IMR-90 (cell line): Measurements from ENCODE around the gene ZBTB8OS. TPM values are rescaled to one million over a fixed set of nuclear protein-coding genes. Genes with fewer than 3 reads are reported as not detected.

ENCODE experiments used
- ATAC-seq: fragments of 200-7000 bp; cut with Tn5 transposase; 2 replicates; pipeline ENCODE4 v1.9.1; 2020; ENCODE audit warnings: low read depth, mild to moderate bottlenecking, moderate library complexity
- BruUV-seq: library from RNA; stranded (reverse); fragments of 400-500 nt; replicated peaks from 2 replicates; lab custom pipeline; 2021; lab: Mats Ljungman, UMichigan
- CTCF ChIA-PET: fragments of 300-600 bp; formaldehyde crosslinking; extraction: SDS; loops from one replicate; lab custom pipeline; 2021; ENCODE audit warnings: antibody characterized with exemption; lab: Yijun Ruan, JAX
- POLR2A ChIA-PET: fragments of 300-600 bp; sonication (Branson Sonifier 250); formaldehyde crosslinking; loops from one replicate; lab custom pipeline; 2022; ENCODE audit warnings: antibody characterized with exemption; ENCODE audit not compliant: unreplicated experiment; lab: Charles Lee
- DNase-seq: peaks from one replicate; pipeline ENCODE4 v3.0.0; 2013
- H2AFZ ChIP-seq: replicated peaks from 2 replicates; pipeline ENCODE3; 2013; ENCODE audit warnings: low read length, mild to moderate bottlenecking; ENCODE audit not compliant: poor library complexity
- H2AK5ac ChIP-seq: 2 replicates; pipeline ENCODE4 v1.6.1; 2013; ENCODE audit warnings: low read depth, low read length, inconsistent platforms
- H2AK9ac ChIP-seq: replicated peaks from 2 replicates; pipeline ENCODE3; 2013; ENCODE audit warnings: mild to moderate bottlenecking, low read depth, low read length, moderate library complexity; ENCODE audit not compliant: poor library complexity
- H2BK120ac ChIP-seq: 2 replicates; pipeline ENCODE4 v1.6.1; 2013; ENCODE audit warnings: low read depth, low read length, inconsistent platforms
- H2BK15ac ChIP-seq: 3 replicates; pipeline ENCODE4 v1.6.1; 2013; ENCODE audit warnings: low read depth, low read length, inconsistent platforms
- H2BK20ac ChIP-seq: 2 replicates; pipeline ENCODE4 v1.6.1; 2013; ENCODE audit warnings: low read depth, mild to moderate bottlenecking, inconsistent platforms, low read length, moderate library complexity
- H2BK5ac ChIP-seq: 2 replicates; pipeline ENCODE4 v1.6.1; 2013; ENCODE audit warnings: mild to moderate bottlenecking, low read depth, low read length, inconsistent platforms; ENCODE audit not compliant: poor library complexity, severe bottlenecking
- H3K14ac ChIP-seq: replicated peaks from 2 replicates; pipeline ENCODE4 v1.6.1; 2013; ENCODE audit warnings: low read depth, low read length, inconsistent platforms
- H3K18ac ChIP-seq: 2 replicates; pipeline ENCODE4 v1.6.1; 2013; ENCODE audit warnings: low read depth, low read length, control low read depth
- H3K23ac ChIP-seq: 2 replicates; pipeline ENCODE4 v1.6.1; 2013; ENCODE audit warnings: low read depth, low read length, inconsistent platforms
- H3K27ac ChIP-seq: 2 replicates; pipeline ENCODE4 v1.5.1; 2013; ENCODE audit warnings: mild to moderate bottlenecking, control low read depth, low read length; ENCODE audit not compliant: insufficient read depth
- H3K27me3 ChIP-seq: 2 replicates; pipeline ENCODE4 v1.6.1; 2013; ENCODE audit warnings: low read length; ENCODE audit not compliant: control insufficient read depth, insufficient read depth
- H3K36me3 ChIP-seq: 2 replicates; pipeline ENCODE4 v1.6.1; 2013; ENCODE audit warnings: low read length, mixed read lengths; ENCODE audit not compliant: control insufficient read depth, insufficient read depth
- H3K4ac ChIP-seq: 2 replicates; pipeline ENCODE4 v1.6.1; 2013; ENCODE audit warnings: low read depth, low read length, inconsistent platforms
- H3K4me1 ChIP-seq: 2 replicates; pipeline ENCODE4 v1.6.1; 2013; ENCODE audit warnings: low read length, mixed read lengths; ENCODE audit not compliant: control insufficient read depth, insufficient read depth
- H3K4me2 ChIP-seq: 2 replicates; pipeline ENCODE4 v1.6.1; 2013; ENCODE audit warnings: low read depth, mild to moderate bottlenecking, control low read depth, low read length, moderate library complexity
- H3K4me3 ChIP-seq: 2 replicates; pipeline ENCODE4 v1.5.1; 2013; ENCODE audit warnings: low read depth, mild to moderate bottlenecking, control low read depth, low read length, moderate library complexity; ENCODE audit not compliant: insufficient read depth
- H3K56ac ChIP-seq: 2 replicates; pipeline ENCODE4 v1.6.1; 2013; ENCODE audit warnings: low read length, inconsistent platforms; ENCODE audit not compliant: insufficient read depth; ENCODE audit errors: extremely low read depth
- H3K79me1 ChIP-seq, 2 experiments: 2 replicates each; pipeline ENCODE4 v1.6.1; 2013; ENCODE audit warnings: low read length in 2 of 2, inconsistent platforms in 1 of 2, low read depth in 1 of 2
- H3K9ac ChIP-seq: 2 replicates; pipeline ENCODE4 v1.6.1; 2013; ENCODE audit warnings: low read depth, low read length, control low read depth
- H3K9me1 ChIP-seq: 2 replicates; pipeline ENCODE4 v1.6.1; 2013; ENCODE audit warnings: low read length, inconsistent platforms; ENCODE audit not compliant: insufficient read depth
- H3K9me3 ChIP-seq: 2 replicates; pipeline ENCODE4 v1.6.1; 2013; ENCODE audit warnings: low read length; ENCODE audit not compliant: control insufficient read depth, insufficient read depth
- H4K20me1 ChIP-seq: 2 replicates; pipeline ENCODE4 v1.6.1; 2013; ENCODE audit warnings: low read length, inconsistent platforms; ENCODE audit not compliant: insufficient read depth
- H4K5ac ChIP-seq: 2 replicates; pipeline ENCODE4 v1.6.1; 2013; ENCODE audit warnings: mild to moderate bottlenecking, low read depth, low read length, control low read depth
- H4K8ac ChIP-seq, 2 experiments: 2 replicates each; pipeline ENCODE4 v1.6.1; 2013; ENCODE audit warnings: low read depth in 2 of 2, low read length in 2 of 2, control low read depth in 1 of 2, inconsistent platforms in 1 of 2
- H4K91ac ChIP-seq: 2 replicates; pipeline ENCODE4 v1.6.1; 2013; ENCODE audit warnings: low read depth, low read length, inconsistent platforms; ENCODE audit not compliant: insufficient read depth
- BHLHE40 ChIP-seq: fragments of 150-350 bp; IDR thresholded peaks from 2 replicates; pipeline ENCODE4 v1.6.1; 2016; ENCODE audit warnings: mild to moderate bottlenecking, low read depth, low read length
- CEBPB ChIP-seq: IDR thresholded peaks from 2 replicates; pipeline ENCODE4 v1.6.1; 2012; ENCODE audit warnings: low read depth, low read length, improper control_type of control experiment
- CTCF ChIP-seq: conservative IDR thresholded peaks from 2 replicates; pipeline ENCODE4 v1.5.1; 2012; ENCODE audit warnings: mild to moderate bottlenecking, low read depth, low read length, improper control_type of control experiment
- ELK1 ChIP-seq: fragments of 150-350 bp; IDR thresholded peaks from 2 replicates; pipeline ENCODE4 v1.6.1; 2016; ENCODE audit warnings: low read depth, mild to moderate bottlenecking, low read length, moderate library complexity, borderline replicate concordance
- FOS ChIP-seq: fragments of 150-350 bp; IDR thresholded peaks from 2 replicates; pipeline ENCODE4 v1.6.1; 2016; ENCODE audit warnings: low read depth, low read length
- MAFK ChIP-seq: IDR thresholded peaks from 2 replicates; pipeline ENCODE4 v1.6.1; 2012; ENCODE audit warnings: low read depth, low read length, improper control_type of control experiment
- MAZ ChIP-seq: IDR thresholded peaks from 2 replicates; pipeline ENCODE4 v1.6.1; 2012; ENCODE audit warnings: low read depth, mild to moderate bottlenecking, low read length, improper control_type of control experiment, moderate library complexity, borderline replicate concordance
- MXI1 ChIP-seq: IDR thresholded peaks from 2 replicates; pipeline ENCODE4 v1.6.1; 2012; ENCODE audit warnings: low read depth, mild to moderate bottlenecking, low read length, moderate library complexity, borderline replicate concordance
- NFE2L2 ChIP-seq: fragments of 150-350 bp; IDR thresholded peaks from 2 replicates; pipeline ENCODE4 v1.6.1; 2016; ENCODE audit warnings: low read depth, mild to moderate bottlenecking, low read length
- POLR2A ChIP-seq: IDR thresholded peaks from 2 replicates; pipeline ENCODE4 v1.6.1; 2012; ENCODE audit warnings: mild to moderate bottlenecking, low read depth, low read length
- RAD21 ChIP-seq: IDR thresholded peaks from 2 replicates; pipeline ENCODE4 v1.6.1; 2012; ENCODE audit warnings: low read length, improper control_type of control experiment
- RCOR1 ChIP-seq: IDR thresholded peaks from 2 replicates; pipeline ENCODE4 v1.6.1; 2012; ENCODE audit warnings: mild to moderate bottlenecking, low read length, improper control_type of control experiment; ENCODE audit not compliant: insufficient replicate concordance
- SMC3 ChIP-seq: fragments of 150-350 bp; IDR thresholded peaks from 2 replicates; pipeline ENCODE4 v1.6.1; 2016; ENCODE audit warnings: low read depth, mild to moderate bottlenecking, antibody characterized with exemption, low read length, moderate library complexity
- USF2 ChIP-seq: fragments of 150-350 bp; IDR thresholded peaks from 2 replicates; pipeline ENCODE4 v1.6.1; 2017; ENCODE audit warnings: mild to moderate bottlenecking, antibody characterized with exemption, low read length, low read depth
- WGBS, 2 experiments: methylation state at CpG; one replicate each; pipeline versions ENCODE4 v1.1.5 to v1.1.7; 2013; ENCODE audit warnings: missing lambda C conversion rate in 2 of 2; ENCODE audit not compliant: insufficient read length in 1 of 2; ENCODE audit errors: extremely low coverage in 2 of 2; 5-methylcytosine and 5-hydroxymethylcytosine counted together
- dilution Hi-C: fragments of 300-500 bp; cut with HindIII; formaldehyde crosslinking; loops from one replicate; pipeline ENCODE4 v1.14.3; 2018; ENCODE audit warnings: low sequenced_read_pairs; ENCODE audit not compliant: unreplicated experiment
- in situ Hi-C: fragments of 300-500 bp; cut with MboI; formaldehyde crosslinking; loops from 3 replicates; pipeline ENCODE4 v1.14.3; 2019; ENCODE audit warnings: low sequenced_read_pairs, inconsistent platforms, mixed read lengths
- intact Hi-C: fragments of 100-400 bp; cut with micrococcal nuclease; formaldehyde crosslinking; loops from 2 replicates; pipeline ENCODE4 v1.10.0; 2022
- polyA plus RNA-seq, 3 experiments: library from polyadenylated mRNA; depleted of rRNA; stranded (reverse); fragments of >200 nt; gene quantifications; 2 replicates each; pipeline ENCODE4 v1.2.3, GENCODE V29; 2012; ENCODE audit warnings: low replicate concordance in 1 of 3
- total RNA-seq: library from RNA; depleted of rRNA; stranded (reverse); fragments of >200 nt; gene quantifications from 2 replicates; pipeline ENCODE4 v1.2.3, GENCODE V29; 2012

ZBTB8OS gene
- total and polyA plus RNA-seq, 2 of the 4 experiments (the other 2 are of a cell fraction), result 31.0 to 43.5 TPM

- no peak overlapping the region for H3K14ac ChIP-seq
- H2BK20ac ChIP-seq, result no peak overlapping the region
- TF ChIP-seq MAFK (no peak), CTCF (no peak), CEBPB (no peak), USF2 (no peak), FOS (no peak), ELK1 (no peak), RCOR1 (no peak), MAZ (no peak), BHLHE40 (no peak), RAD21 (no peak), MXI1 (no peak), POLR2A (no peak), NFE2L2 (no peak), SMC3 (no peak)
- ATAC-seq, result no peak
- H2AFZ ChIP-seq, result no peak overlapping the region
- no peak overlapping the region for H2AK9ac ChIP-seq
- POLR2A ChIA-PET, result no interaction called here
- H2BK5ac ChIP-seq, result no peak overlapping the region
- no peak overlapping the region for H3K4me2 ChIP-seq
- H3K4ac ChIP-seq, result no peak overlapping the region
- intact Hi-C loops (no loop called here), in situ Hi-C loops (no loop called here), dilution Hi-C loops (no loop called here)
- H3K79me1 ChIP-seq, result peaks cover 6 to 41% of the 10 kb centered on the region in 2 experiments
- no peak overlapping the region for H3K27ac ChIP-seq
- H3K4me3 ChIP-seq, result no peak overlapping the region
- no peak overlapping the region for H3K18ac ChIP-seq
- H4K91ac ChIP-seq, result no peak overlapping the region
- no peaks in the 10 kb centered on the region for H3K9me1 ChIP-seq
- peaks cover 61% of the 10 kb centered on the region for H3K36me3 ChIP-seq
- H3K9me3 ChIP-seq, result no peaks in the 10 kb centered on the region
- H4K20me1 ChIP-seq, result no peaks in the 10 kb centered on the region
- H3K56ac ChIP-seq, result no peak overlapping the region
- WGBS, 2 experiments, result 90% methylated on average over 2 of the region's 12 CpGs; no CpG with 5 or more reads in 1 of the 2 experiments
- H2AK5ac ChIP-seq, result no peak overlapping the region
- H2BK15ac ChIP-seq, result no peak overlapping the region
- H4K8ac ChIP-seq, result no peak overlapping the region
- H4K5ac ChIP-seq, result no peak overlapping the region
- no TSS peak for BruUV-seq
- CTCF ChIA-PET, result no interaction called here
- H2BK120ac ChIP-seq, result no peak overlapping the region
- DNase-seq, result no peak
- H3K23ac ChIP-seq, result no peak overlapping the region
- no peak overlapping the region for H3K9ac ChIP-seq
- 0 out of 2 replicates have a peak, but pooled peaks cover 2% of the 10 kb centered on the region for H3K4me1 ChIP-seq
- H3K27me3 ChIP-seq, result no peaks in the 10 kb centered on the region
These were observed 16.7 kb upstream of the ZBTB8OS start for GRCh38 chr1:32666901-32667566.
